ENCODE measurements around the gene RIPK1.

GRCh38 chr6:3102875-3103274 is 34.6 kb downstream of the RIPK1 start:
- TF ChIP-seq CTCF (conservative IDR thresholded peaks at IDR 0.05; ENCODE audit: low read length), result no peak
- TF ChIP-seq EZH2phosphoT487 (IDR thresholded peaks at IDR 0.05; ENCODE audit: borderline replicate concordance), result no peak
